Prostate gland (tissue), 2 donors: ENCODE results near the gene MTHFR. TPM values are rescaled to one million over a fixed set of nuclear protein-coding genes. Genes with fewer than 3 reads are reported as not detected.

ENCODE experiments used
- DNase-seq: peaks from one replicate; pipeline ENCODE4 v3.0.0-alpha.2; 2019; ENCODE audit warnings: low spot score
- H3K27ac ChIP-seq, 2 donors: fragments of 200-600 bp; sonication (generic); 2 replicates each; pipeline ENCODE4 v1.5.1; 2017 to 2019
- H3K27me3 ChIP-seq: fragments of 200-600 bp; sonication (generic); replicated peaks from 2 replicates; pipeline ENCODE4 v1.5.1; 2019; ENCODE audit not compliant: insufficient read depth
- H3K36me3 ChIP-seq, 2 donors: fragments of 200-600 bp; sonication (generic); 1 replicate in 1 of 2; 2 replicates in 1 of 2; pipeline versions ENCODE4 v1.5.1 to v1.8.1; 2017 to 2019
- H3K4me1 ChIP-seq: fragments of 200-600 bp; sonication (generic); replicated peaks from 2 replicates; pipeline ENCODE4 v1.5.1; 2019
- H3K4me3 ChIP-seq, 2 donors: fragments of 200-600 bp; sonication (generic); 2 replicates each; pipeline ENCODE4 v1.5.1; 2017 to 2019
- H3K9me3 ChIP-seq: fragments of 200-600 bp; sonication (generic); 2 replicates; pipeline ENCODE4 v1.5.1; 2017
- CTCF ChIP-seq, 4 experiments: fragments of 200-600 bp in 2 of 4; fragments of 450-650 bp in 2 of 4; sonication (generic) in 2 of 4; IDR thresholded peaks; 1 replicate in 3 of 4; 2 replicates in 1 of 4; pipeline ENCODE4 v1.5.1; 2016 to 2019; ENCODE audit warnings: antibody characterized with exemption in 4 of 4, mild to moderate bottlenecking in 2 of 4, moderate library complexity in 2 of 4
- POLR2A ChIP-seq: fragments of 450-650 bp; IDR thresholded peaks from one replicate; pipeline ENCODE4 v1.6.1; 2016; ENCODE audit warnings: antibody characterized with exemption, mild to moderate bottlenecking
- POLR2AphosphoS5 ChIP-seq: sonication (generic); formaldehyde crosslinking; IDR thresholded peaks from one replicate; pipeline ENCODE4 v1.6.1; 2017; ENCODE audit warnings: antibody characterized with exemption
- WGBS: methylation state at CpG from one replicate; pipeline ENCODE4 v1.1.5; 2018; 5-methylcytosine and 5-hydroxymethylcytosine counted together
- intact Hi-C: fragments of 100-400 bp; cut with DNase I; formaldehyde crosslinking; loops from one replicate; pipeline ENCODE4 v1.14.2; 2022
- total RNA-seq, 2 donors: library from RNA; depleted of rRNA; stranded (reverse); fragments of >200 nt; gene quantifications; one replicate each; pipeline ENCODE4 v1.1.0, GENCODE V29; 2016

The MTHFR gene
- total RNA-seq, 2 donors from 2014 or later, result 27.6 to 75.0 TPM

DNA sequence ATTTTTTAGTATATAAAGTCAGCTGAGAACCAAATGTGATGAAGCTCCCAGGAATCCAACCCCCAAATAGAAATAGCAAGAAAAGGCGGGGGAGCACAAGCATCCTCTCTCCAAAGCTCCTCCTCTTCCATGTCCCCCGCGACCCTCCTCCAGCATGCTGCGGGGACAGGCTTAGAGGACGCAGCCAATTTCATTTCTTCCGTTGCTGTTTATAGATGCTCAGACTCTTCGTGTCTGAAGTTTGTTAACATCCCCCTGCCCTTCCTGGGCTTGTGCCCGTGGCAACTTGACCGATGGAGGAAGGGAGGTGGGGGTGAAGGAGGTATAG is 42.6 kb upstream of the MTHFR start:
- Histone ChIP-seq H3K4me1 (no peaks in the 10 kb centered on the region), H3K4me3 (no peak overlapping the region), H3K27ac (no peak overlapping the region), H3K36me3 (no peaks in the 10 kb centered on the region), H3K27me3 (no peaks in the 10 kb centered on the region), H3K9me3 (no peaks in the 10 kb centered on the region)
- intact Hi-C loops, result no loop called here
- 73% methylated on average over 9 of the region's 9 CpGs for WGBS
- DNase-seq, result no peak
- TF ChIP-seq CTCF (IDR thresholded peaks at IDR 0.05), result no peak

GRCh38 chr1:11847667-11848372 is 42.1 kb upstream of the MTHFR start, which contains the start of gene NPPA:
TSS of gene NPPA (minus strand) at chr1:11847783. CDS start at chr1:11847684, 99 bp downstream.
- 57% methylated on average over 18 of the region's 18 CpGs for WGBS
- no peaks in the 10 kb centered on the region for H3K36me3 ChIP-seq
- H3K9me3 ChIP-seq, result no peaks in the 10 kb centered on the region
- no peak within 1 kb of the TSS for H3K4me3 ChIP-seq
- H3K4me1 ChIP-seq, result no peaks in the 10 kb centered on the region
- intact Hi-C loops, result no loop called here
- no peaks in the 10 kb centered on the region for H3K27me3 ChIP-seq
- H3K27ac ChIP-seq, result no peak within 1 kb of the TSS
- no peak for TF ChIP-seq POLR2AphosphoS5
- TF ChIP-seq POLR2A, result no peak
- no peak for TF ChIP-seq CTCF (IDR thresholded peaks at IDR 0.05)
- no peak for DNase-seq

DNA sequence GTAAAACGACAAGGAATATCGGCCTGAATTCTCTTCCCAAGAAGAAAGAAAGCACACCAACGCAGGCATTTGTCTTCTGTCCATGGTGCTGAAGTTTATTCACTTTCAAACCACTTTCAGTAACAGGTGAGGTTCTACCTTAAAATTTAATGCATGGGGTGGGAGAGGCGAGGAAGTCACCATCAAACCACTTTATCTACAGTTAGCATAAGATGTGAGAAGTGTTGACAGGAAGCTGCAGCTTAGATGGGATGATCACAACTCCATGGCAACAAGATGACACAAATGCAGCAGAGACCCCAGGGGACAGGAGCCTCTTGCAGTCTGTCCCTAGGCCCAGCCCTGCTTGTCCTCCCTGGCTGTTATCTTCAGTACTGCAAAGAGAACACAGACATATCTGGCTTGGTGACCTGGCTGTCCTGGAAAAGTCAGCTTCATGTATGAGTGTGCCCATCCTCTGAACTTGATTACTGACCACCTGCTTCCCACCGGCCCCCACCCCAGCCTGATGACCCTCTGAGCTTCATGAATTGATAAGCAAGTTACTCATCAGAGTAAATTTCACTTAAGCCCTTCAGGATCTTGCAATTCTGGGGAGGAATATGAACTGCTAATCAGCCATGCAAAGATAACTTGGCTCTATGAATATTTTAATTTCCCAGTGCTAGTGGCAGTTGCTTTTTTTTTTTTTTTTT is 40.0 kb upstream of the MTHFR start:
- Histone ChIP-seq H3K27ac (no peak overlapping the region), H3K4me3 (no peak overlapping the region), H3K4me1 (no peaks in the 10 kb centered on the region), H3K27me3 (no peaks in the 10 kb centered on the region), H3K9me3 (no peaks in the 10 kb centered on the region), H3K36me3 (peaks cover 7 to 9% of the 10 kb centered on the region in 2 donors)
- intact Hi-C loops, result no loop called here
- no peak for DNase-seq
- no peak for TF ChIP-seq POLR2AphosphoS5
- TF ChIP-seq POLR2A, result no peak
- no peak for TF ChIP-seq CTCF (IDR thresholded peaks at IDR 0.05)
- WGBS, result 38% methylated on average over 5 of the region's 5 CpGs

DNA sequence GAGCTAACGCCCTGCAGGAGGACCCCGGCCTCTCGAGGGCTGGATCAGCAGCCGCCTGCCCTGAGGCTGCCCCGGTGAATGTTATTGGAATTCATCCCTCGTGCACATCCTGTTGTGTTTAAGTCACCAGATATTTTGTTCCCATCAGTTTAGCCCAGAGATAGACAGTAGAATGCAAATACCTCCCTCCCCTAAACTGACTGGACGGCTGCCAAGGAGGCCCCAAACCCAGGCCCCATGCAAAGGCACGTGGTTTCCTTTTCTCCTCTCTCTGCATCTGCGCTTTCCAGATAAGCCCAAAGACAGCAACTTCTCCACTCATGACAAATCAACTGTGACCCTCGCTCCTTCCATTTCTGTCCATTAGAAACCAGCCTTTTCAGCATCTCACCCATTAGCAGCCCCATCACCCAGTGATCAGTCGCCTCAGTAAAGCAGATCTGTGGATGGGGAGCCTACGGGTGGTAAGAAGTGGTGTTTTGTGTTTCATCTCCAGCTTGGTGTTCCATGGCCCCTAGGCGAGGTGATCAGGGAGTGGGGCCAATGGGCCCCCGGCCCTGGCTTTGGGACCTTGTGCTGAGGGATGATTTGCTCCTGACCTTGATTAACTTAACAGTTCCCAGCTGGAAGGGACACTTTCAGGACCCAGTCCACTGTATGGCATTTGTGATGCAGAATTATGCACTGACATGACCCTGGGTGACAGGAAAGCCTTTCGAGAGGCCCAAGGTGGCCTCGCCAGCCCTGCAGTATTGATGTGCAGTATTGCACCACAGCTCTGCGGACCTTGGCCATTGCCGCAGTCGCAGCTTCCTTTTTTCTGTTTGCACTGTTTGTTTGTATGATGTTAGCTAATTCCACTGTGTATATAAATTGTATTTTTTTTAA is 36.6 kb upstream of the MTHFR start:
- WGBS, result 63% methylated on average over 19 of the region's 19 CpGs
- Histone ChIP-seq H3K27ac (no peak overlapping the region), H3K9me3 (no peaks in the 10 kb centered on the region), H3K4me1 (no peaks in the 10 kb centered on the region), H3K4me3 (no peak overlapping the region), H3K27me3 (no peaks in the 10 kb centered on the region), H3K36me3 (peaks cover 12 to 28% of the 10 kb centered on the region in 2 donors)
- DNase-seq, result no peak
- intact Hi-C loops, result loop anchor here (5.0 kb wide), 1 partner anchor 125 kb away; no protein-coding TSS in a partner anchor
- TF ChIP-seq POLR2A, result no peak
- TF ChIP-seq POLR2AphosphoS5, result no peak
- TF ChIP-seq CTCF (IDR thresholded peaks at IDR 0.05), result no peak
